Measurements from ENCODE around the gene CPED1. TPM values are rescaled to one million over a fixed set of nuclear protein-coding genes. Genes with fewer than 3 reads are reported as not detected.
"Not testable (repeated sequence)": the region's sequence is repeated elsewhere in the genome, so short reads cannot be mapped to it uniquely, and the experiment has no call there.

CPED1 gene
- total RNA-seq, 1 donor from 2014 or later: 0.26 TPM

DNA sequence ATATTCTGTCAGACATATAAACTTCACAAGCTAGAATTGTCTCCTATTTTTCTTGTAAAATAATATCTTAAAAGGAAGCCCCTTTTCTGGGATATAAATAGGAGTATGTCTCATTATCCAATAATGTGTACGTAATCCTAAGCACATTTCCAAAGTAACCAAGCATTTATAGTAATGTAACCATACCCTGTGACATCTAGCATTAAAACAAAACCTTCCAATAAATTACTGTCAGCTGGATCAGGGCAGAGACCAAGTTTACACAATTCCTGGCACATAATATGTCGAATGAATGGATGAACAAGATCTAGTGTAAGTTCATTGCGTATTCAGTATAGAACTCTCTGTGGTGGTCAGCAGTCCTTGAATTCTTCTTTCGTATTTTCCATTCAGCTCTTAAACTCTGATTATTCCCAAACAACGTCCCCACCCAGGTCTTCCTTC is 14.3 kb downstream of the CPED1 start:
- Histone ChIP-seq H3K4me3 (ENCODE audit: low read depth, low read length) (no peak overlapping the region), H3K36me3 (ENCODE audit: control insufficient read depth, insufficient read depth, low read length) (no peaks in the 10 kb centered on the region), H3K27me3 (ENCODE audit: control insufficient read depth, insufficient read depth, low read length) (peaks cover 2% of the 10 kb centered on the region)
- TF ChIP-seq, protein P1, sequence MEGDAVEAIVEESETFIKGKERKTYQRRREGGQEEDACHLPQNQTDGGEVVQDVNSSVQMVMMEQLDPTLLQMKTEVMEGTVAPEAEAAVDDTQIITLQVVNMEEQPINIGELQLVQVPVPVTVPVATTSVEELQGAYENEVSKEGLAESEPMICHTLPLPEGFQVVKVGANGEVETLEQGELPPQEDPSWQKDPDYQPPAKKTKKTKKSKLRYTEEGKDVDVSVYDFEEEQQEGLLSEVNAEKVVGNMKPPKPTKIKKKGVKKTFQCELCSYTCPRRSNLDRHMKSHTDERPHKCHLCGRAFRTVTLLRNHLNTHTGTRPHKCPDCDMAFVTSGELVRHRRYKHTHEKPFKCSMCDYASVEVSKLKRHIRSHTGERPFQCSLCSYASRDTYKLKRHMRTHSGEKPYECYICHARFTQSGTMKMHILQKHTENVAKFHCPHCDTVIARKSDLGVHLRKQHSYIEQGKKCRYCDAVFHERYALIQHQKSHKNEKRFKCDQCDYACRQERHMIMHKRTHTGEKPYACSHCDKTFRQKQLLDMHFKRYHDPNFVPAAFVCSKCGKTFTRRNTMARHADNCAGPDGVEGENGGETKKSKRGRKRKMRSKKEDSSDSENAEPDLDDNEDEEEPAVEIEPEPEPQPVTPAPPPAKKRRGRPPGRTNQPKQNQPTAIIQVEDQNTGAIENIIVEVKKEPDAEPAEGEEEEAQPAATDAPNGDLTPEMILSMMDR (IDR thresholded peaks at IDR 0.05; ENCODE audit: insufficient read depth, low read length, severe bottlenecking): no peak
- DNase-seq (ENCODE audit: low read depth) (no peak), FAIRE-seq (no peak)

GRCh38 chr7:121003986-121004685 is 15.6 kb downstream of the CPED1 start:
- DNase-seq (ENCODE audit: low read depth): no peak
- H3K36me3 ChIP-seq (ENCODE audit: control insufficient read depth, insufficient read depth, low read length): no peaks in the 10 kb centered on the region
- FAIRE-seq: no peak

DNA sequence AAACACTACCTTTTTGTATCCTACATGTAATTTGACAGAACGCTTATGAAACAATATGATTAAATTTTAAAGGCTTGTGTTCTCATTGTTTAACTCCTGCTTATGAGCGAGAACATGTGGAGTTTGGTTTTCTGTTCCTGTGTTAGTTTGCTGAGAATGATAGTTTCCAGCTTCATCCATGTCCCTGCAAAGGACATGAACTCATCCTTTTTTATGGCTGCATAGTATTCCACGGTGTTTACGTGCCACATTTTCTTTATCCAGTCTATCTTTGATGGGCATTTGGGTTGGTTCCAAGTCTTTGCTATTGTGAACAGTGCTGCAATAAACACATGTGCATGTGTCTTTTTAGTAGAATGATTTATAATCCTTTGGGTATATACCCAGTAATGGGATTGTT is 16.5 kb downstream of the CPED1 start:
- H3K4me3 ChIP-seq (ENCODE audit: low read depth, low read length); H3K36me3 ChIP-seq (ENCODE audit: control insufficient read depth, insufficient read depth, low read length); DNase-seq (ENCODE audit: low read depth); FAIRE-seq; H3K27me3 ChIP-seq (ENCODE audit: control insufficient read depth, insufficient read depth, low read length): not testable (repeated sequence)

More at GRCh38 chr7:121003986-121004685, 15.6 kb downstream of the CPED1 start:
- TF ChIP-seq, protein P1 (IDR thresholded peaks at IDR 0.05; ENCODE audit: insufficient read depth, low read length, severe bottlenecking): no peak
- Histone ChIP-seq H3K4me3 (ENCODE audit: low read depth, low read length) (no peak overlapping the region), H3K27me3 (ENCODE audit: control insufficient read depth, insufficient read depth, low read length) (peaks cover 2% of the 10 kb centered on the region)

GRCh38 chr7:121005996-121006584 is 17.6 kb downstream of the CPED1 start:
- FAIRE-seq: no peak
- TF ChIP-seq, protein P1 (IDR thresholded peaks at IDR 0.05; ENCODE audit: insufficient read depth, low read length, severe bottlenecking): no peak
- H3K4me3 ChIP-seq (ENCODE audit: low read depth, low read length): no peak overlapping the region
- H3K36me3 ChIP-seq (ENCODE audit: control insufficient read depth, insufficient read depth, low read length): no peaks in the 10 kb centered on the region
- no peak for DNase-seq (ENCODE audit: low read depth)
- H3K27me3 ChIP-seq (ENCODE audit: control insufficient read depth, insufficient read depth, low read length): peaks cover 2% of the 10 kb centered on the region

DNA sequence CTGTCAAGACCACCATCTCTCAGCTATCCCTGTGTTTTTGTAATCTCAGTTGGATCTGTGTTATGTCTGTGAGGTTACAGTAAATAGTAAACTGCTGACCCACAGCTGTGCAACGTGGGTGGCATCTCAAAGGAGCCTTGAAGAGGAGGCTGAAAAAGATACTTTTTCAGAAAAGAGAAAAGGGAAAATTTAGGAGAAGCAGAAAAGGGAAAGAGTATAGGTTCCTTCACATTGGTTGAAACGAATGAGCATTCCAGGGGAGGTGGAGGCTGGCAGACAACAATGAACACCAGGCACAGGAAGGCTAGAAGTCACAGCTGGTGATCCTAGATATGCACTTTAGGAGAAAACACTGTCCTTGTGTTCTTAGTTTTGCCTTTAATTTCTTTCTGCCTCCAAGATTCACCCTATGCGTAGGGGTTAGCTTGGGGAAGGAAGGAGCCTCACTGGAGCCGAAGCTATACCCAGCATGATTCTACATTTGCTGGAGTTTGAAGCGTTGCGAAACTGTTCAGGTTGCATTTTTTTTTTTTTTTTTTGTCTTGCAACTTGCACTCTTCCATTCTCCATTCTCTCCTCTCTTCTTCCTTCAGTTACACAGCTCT is 18.3 kb downstream of the CPED1 start:
- FAIRE-seq: no peak
- DNase-seq (ENCODE audit: low read depth): no peak
- H3K36me3 ChIP-seq (ENCODE audit: control insufficient read depth, insufficient read depth, low read length): no peaks in the 10 kb centered on the region
- peaks cover 2% of the 10 kb centered on the region for H3K27me3 ChIP-seq (ENCODE audit: control insufficient read depth, insufficient read depth, low read length)
- TF ChIP-seq, protein P1 (IDR thresholded peaks at IDR 0.05; ENCODE audit: insufficient read depth, low read length, severe bottlenecking): no peak
- H3K4me3 ChIP-seq (ENCODE audit: low read depth, low read length): no peak overlapping the region

GRCh38 chr7:121008816-121009215 is 20.3 kb downstream of the CPED1 start:
- FAIRE-seq: no peak
- H3K36me3 ChIP-seq (ENCODE audit: control insufficient read depth, insufficient read depth, low read length): no peaks in the 10 kb centered on the region
- TF ChIP-seq, protein P1 (IDR thresholded peaks at IDR 0.05; ENCODE audit: insufficient read depth, low read length, severe bottlenecking): no peak
- no peak overlapping the region for H3K4me3 ChIP-seq (ENCODE audit: low read depth, low read length)
- no peak for DNase-seq (ENCODE audit: low read depth)
- H3K27me3 ChIP-seq (ENCODE audit: control insufficient read depth, insufficient read depth, low read length): peaks cover 2% of the 10 kb centered on the region
